AG08395 (cell line): ENCODE measurements around the gene CHD9.
"Not testable (repeated sequence)": the region's sequence is repeated elsewhere in the genome, so short reads cannot be mapped to it uniquely, and the experiment has no call there.

Source experiments
- DNase-seq: peaks from one replicate; pipeline ENCODE4 v3.0.0; 2012; ENCODE audit warnings: mixed read lengths, low spot score

The CHD9 gene

GRCh38 chr16:53281859-53282258 is 227.1 kb downstream of the CHD9 start:
- no peak for DNase-seq

GRCh38 chr16:53282328-53282727 is 227.5 kb downstream of the CHD9 start:
- DNase-seq, result no peak

- peak; percentile 51 for DNase-seq
Observed at GRCh38 chr16:53282975-53283946, 228.5 kb downstream of the CHD9 start.

- no peak for DNase-seq
Observed at GRCh38 chr16:53285236-53285635, 230.4 kb downstream of the CHD9 start.

GRCh38 chr16:53290520-53290919 is 235.7 kb downstream of the CHD9 start:
- no peak for DNase-seq

GRCh38 chr16:53291757-53292392 is 237.1 kb downstream of the CHD9 start:
- DNase-seq, result no peak

- DNase-seq, result no peak
Observed at GRCh38 chr16:53297477-53297876, 242.7 kb downstream of the CHD9 start.

GRCh38 chr16:53304334-53304733 is 249.5 kb downstream of the CHD9 start:
- no peak for DNase-seq

GRCh38 chr16:53305743-53306142 is 251.0 kb downstream of the CHD9 start:
- no peak for DNase-seq

GRCh38 chr16:53309457-53309856 is 254.7 kb downstream of the CHD9 start:
- no peak for DNase-seq

GRCh38 chr16:53320992-53321391 is 266.2 kb downstream of the CHD9 start:
- no peak for DNase-seq

GRCh38 chr16:53323924-53324323 is 269.1 kb downstream of the CHD9 start:
- no peak for DNase-seq

GRCh38 chr16:53330991-53331390 is 276.2 kb downstream of the CHD9 start:
- not testable (repeated sequence) for DNase-seq

GRCh38 chr16:53334581-53334980 is 279.8 kb downstream of the CHD9 start:
- DNase-seq, result no peak

GRCh38 chr16:53337294-53337693 is 282.5 kb downstream of the CHD9 start:
- no peak for DNase-seq

GRCh38 chr16:53341792-53342191 is 287.0 kb downstream of the CHD9 start:
- DNase-seq, result no peak

GRCh38 chr16:53355064-53355463 is 300.3 kb downstream of the CHD9 start:
- DNase-seq, result no peak

- no peak for DNase-seq
Observed at GRCh38 chr16:53356478-53357207, 301.9 kb downstream of the CHD9 start.

GRCh38 chr16:53357208-53357586 is 302.4 kb downstream of the CHD9 start:
- DNase-seq, result no peak

GRCh38 chr16:53357955-53358354 is 303.2 kb downstream of the CHD9 start:
- no peak for DNase-seq

GRCh38 chr16:53358884-53359283 is 304.1 kb downstream of the CHD9 start:
- DNase-seq, result no peak

- DNase-seq, result no peak
Observed at GRCh38 chr16:53369921-53370320, 315.1 kb downstream of the CHD9 start.

- DNase-seq, result no peak
Observed at GRCh38 chr16:53370827-53371226, 316.0 kb downstream of the CHD9 start.
